ENCODE results near the gene MITF.

- TF ChIP-seq CTCF (conservative IDR thresholded peaks at IDR 0.05 in 1 of 2, IDR thresholded peaks at IDR 0.05 in 1 of 2; ENCODE audit: extremely low read depth in 1 of 2, insufficient read depth in 1 of 2, low read depth in 1 of 2, low read length in 2 of 2), result no peak
- TF ChIP-seq EZH2 (IDR thresholded peaks at IDR 0.05; ENCODE audit: borderline replicate concordance, low read length), result no peak
Observed at GRCh38 chr3:69741032-69741767, 1.9 kb downstream of the MITF start.

Measured in mammary epithelial cell (primary cell).